ENCODE results near the gene NTNG1.

- TF ChIP-seq, protein P1, sequence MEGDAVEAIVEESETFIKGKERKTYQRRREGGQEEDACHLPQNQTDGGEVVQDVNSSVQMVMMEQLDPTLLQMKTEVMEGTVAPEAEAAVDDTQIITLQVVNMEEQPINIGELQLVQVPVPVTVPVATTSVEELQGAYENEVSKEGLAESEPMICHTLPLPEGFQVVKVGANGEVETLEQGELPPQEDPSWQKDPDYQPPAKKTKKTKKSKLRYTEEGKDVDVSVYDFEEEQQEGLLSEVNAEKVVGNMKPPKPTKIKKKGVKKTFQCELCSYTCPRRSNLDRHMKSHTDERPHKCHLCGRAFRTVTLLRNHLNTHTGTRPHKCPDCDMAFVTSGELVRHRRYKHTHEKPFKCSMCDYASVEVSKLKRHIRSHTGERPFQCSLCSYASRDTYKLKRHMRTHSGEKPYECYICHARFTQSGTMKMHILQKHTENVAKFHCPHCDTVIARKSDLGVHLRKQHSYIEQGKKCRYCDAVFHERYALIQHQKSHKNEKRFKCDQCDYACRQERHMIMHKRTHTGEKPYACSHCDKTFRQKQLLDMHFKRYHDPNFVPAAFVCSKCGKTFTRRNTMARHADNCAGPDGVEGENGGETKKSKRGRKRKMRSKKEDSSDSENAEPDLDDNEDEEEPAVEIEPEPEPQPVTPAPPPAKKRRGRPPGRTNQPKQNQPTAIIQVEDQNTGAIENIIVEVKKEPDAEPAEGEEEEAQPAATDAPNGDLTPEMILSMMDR (IDR thresholded peaks at IDR 0.05; ENCODE audit: control extremely low read depth in 1 of 3, insufficient read depth in 1 of 3, low read depth in 1 of 3, low read length in 3 of 3) = no peak
- TF ChIP-seq POLR2A (IDR thresholded peaks at IDR 0.05; ENCODE audit: control extremely low read depth in 1 of 2, low read depth in 2 of 2, low read length in 2 of 2) = no peak
- no peak for TF ChIP-seq RXRA (IDR thresholded peaks at IDR 0.05; ENCODE audit: insufficient read depth, low read depth, low read length)
- no peak for TF ChIP-seq KDM5A (IDR thresholded peaks at IDR 0.05; ENCODE audit: low read length)
- no peak for TF ChIP-seq POLR2AphosphoS5 (IDR thresholded peaks at IDR 0.05; ENCODE audit: low read depth, low read length)
- TF ChIP-seq SP1 (IDR thresholded peaks at IDR 0.05; ENCODE audit: low read depth, low read length) = no peak
- no peak for TF ChIP-seq BRCA1 (IDR thresholded peaks at IDR 0.05; ENCODE audit: low read depth, low read length)
- TF ChIP-seq, protein P2, sequence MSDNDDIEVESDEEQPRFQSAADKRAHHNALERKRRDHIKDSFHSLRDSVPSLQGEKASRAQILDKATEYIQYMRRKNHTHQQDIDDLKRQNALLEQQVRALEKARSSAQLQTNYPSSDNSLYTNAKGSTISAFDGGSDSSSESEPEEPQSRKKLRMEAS (IDR thresholded peaks at IDR 0.05) = no peak
- TF ChIP-seq YY1 (IDR thresholded peaks at IDR 0.05; ENCODE audit: low read depth, low read length) = no peak
- TF ChIP-seq CEBPB (IDR thresholded peaks at IDR 0.05; ENCODE audit: low read depth, low read length) = no peak
- TF ChIP-seq JUN (IDR thresholded peaks at IDR 0.05; ENCODE audit: low read depth, low read length) = no peak
Measured at GRCh38 chr1:107459204-107459904, 318.5 kb downstream of the NTNG1 start.
